ENCODE results near the gene TAL1. TPM values are rescaled to one million over a fixed set of nuclear protein-coding genes. Genes with fewer than 3 reads are reported as not detected.

Gene TAL1
- total and polyA plus RNA-seq, 2 of the 13 experiments (the other 11 are each of a cell fraction or from before 2014, with no cell fraction given), result 0.05 TPM; not detected in 1

GRCh38 chr1:47189844-47190508 is 42.0 kb downstream of the TAL1 start, which contains the start of gene PDZK1IP1:
Gene PDZK1IP1 (minus strand): TSS chr1:47190036. CDS start chr1:47189932, 104 bp downstream.
- DNase-seq (ENCODE audit: low spot score), result no peak
- peak within 1 kb of the TSS; percentile 92 for H3K27ac ChIP-seq (ENCODE audit: extremely low read length, insufficient read depth, low read length)
- no peak within 1 kb of the TSS for H2AFZ ChIP-seq (ENCODE audit: low read length)
- no peak for FAIRE-seq
- TF ChIP-seq SMARCE1 (IDR thresholded peaks at IDR 0.05; ENCODE audit: borderline replicate concordance) (no peak), RFXAP (CRISPR knock-in tag; IDR thresholded peaks at IDR 0.05; ENCODE audit: borderline replicate concordance) (no peak), HMG20B (CRISPR knock-in tag; conservative IDR thresholded peaks at IDR 0.05) (no peak), ARID5B (CRISPR knock-in tag; IDR thresholded peaks at IDR 0.05) (no peak), ZMAT5 (CRISPR knock-in tag; IDR thresholded peaks at IDR 0.05; ENCODE audit: borderline replicate concordance, low read depth) (no peak)
- H4K20me1 ChIP-seq (ENCODE audit: insufficient read depth, low read length), result no peaks in the 10 kb centered on the region
- H3K4me2 ChIP-seq (ENCODE audit: low read depth, low read length), result peak within 1 kb of the TSS; percentile 79
- ChIA-PET POLR2A (interaction anchor here (0.7 to 8.3 kb wide), 2 partner anchors 9 to 10 kb away, joined by 3 to 168 read pairs; no protein-coding TSS in a partner anchor), CTCF (ENCODE audit: low intra/inter-chr PET ratio, low total read pairs) (no interaction called here)
- no peaks in the 10 kb centered on the region for H3K9me3 ChIP-seq (ENCODE audit: low read length)
- WGBS (ENCODE audit: low lambda C conversion rate), result 96% methylated on average over 10 of the region's 16 CpGs
- ATAC-seq, result no peak
- H3K4me3 ChIP-seq (replicated peaks in 1 of 3; ENCODE audit: insufficient read depth in 1 of 3, low read depth in 2 of 3, low read length in 3 of 3), result no peak within 1 kb of the TSS
- H3K79me2 ChIP-seq (ENCODE audit: insufficient read depth, low read length), result no peaks in the 10 kb centered on the region
- in situ Hi-C loops (cut with HindIII; ENCODE audit: extremely low pct_ligation_motif_present, low pct_unique_long_range_greater_than_20kb), result loop anchor here (5.0 to 25.0 kb wide), 2 partner anchors 72 to 522 kb away; no protein-coding TSS in a partner anchor
- intact Hi-C loops (cut with micrococcal nuclease; ENCODE audit: unreplicated experiment), result loop anchor here (5.0 kb wide), 1 partner anchor 232 kb away; no protein-coding TSS in a partner anchor
- H3K27me3 ChIP-seq (ENCODE audit: control insufficient read depth in 1 of 2, insufficient read depth in 2 of 2, low read length in 2 of 2), result no peaks in the 10 kb centered on the region
- BruUV-seq (replicated peaks), result no TSS peak
- H3K36me3 ChIP-seq (replicated peaks in 1 of 2; ENCODE audit: control insufficient read depth in 1 of 2, insufficient read depth in 2 of 2, low read length in 2 of 2), result no peaks in the 10 kb centered on the region
- H3K4me1 ChIP-seq (ENCODE audit: insufficient read depth, low read length), result peaks cover 100% of the 10 kb centered on the region
- peak within 1 kb of the TSS; percentile 27; the same call in 1 of the 2 replicates for H3K9ac ChIP-seq (ENCODE audit: insufficient read depth, low read depth, low read length)
